Measurements from ENCODE around the gene CXorf49B. TPM values are rescaled to one million over a fixed set of nuclear protein-coding genes. Genes with fewer than 3 reads are reported as not detected.
"Not testable (repeated sequence)": the region's sequence is repeated elsewhere in the genome, so short reads cannot be mapped to it uniquely, and the experiment has no call there.

CXorf49B gene
- not detected for total RNA-seq
- long read RNA-seq: 0 reads

GRCh38 chrX:71763049-71763448 lies at the start of gene CXorf49B:
TSS of gene CXorf49B (plus strand) at chrX:71763349. CDS start at chrX:71763424, 75 bp downstream.
- ATAC-seq; intact Hi-C loops (cut with DNase I); DNase-seq: not testable (repeated sequence)

GRCh38 chrX:71714064-71714463 lies 49.1 kb upstream of the CXorf49B start:
- intact Hi-C loops (cut with DNase I); ATAC-seq; DNase-seq: not testable (repeated sequence)

GRCh38 chrX:71715551-71715950 lies 47.6 kb upstream of the CXorf49B start:
- DNase-seq; intact Hi-C loops (cut with DNase I): not testable (repeated sequence)
- peak in 1 of 2 donors; percentile 61 for ATAC-seq

GRCh38 chrX:71716323-71716722 lies 46.8 kb upstream of the CXorf49B start:
- DNase-seq; intact Hi-C loops (cut with DNase I): not testable (repeated sequence)
- ATAC-seq: peak; percentile 36 to 83

- DNase-seq; intact Hi-C loops (cut with DNase I): not testable (repeated sequence)
Measured at GRCh38 chrX:71718185-71718584, 45.0 kb upstream of the CXorf49B start, which contains the start of gene CXorf49. TSS of gene CXorf49 (minus strand) at chrX:71718285. CDS start at chrX:71718151, 134 bp downstream.

GRCh38 chrX:71719195-71719594 lies 44.0 kb upstream of the CXorf49B start:
- peak; percentile 8 for DNase-seq
- ATAC-seq: not testable (repeated sequence)

More at GRCh38 chrX:71718185-71718584, 45.0 kb upstream of the CXorf49B start, which contains the start of gene CXorf49:
- ATAC-seq: not testable (repeated sequence)

GRCh38 chrX:71720289-71720886 lies 42.8 kb upstream of the CXorf49B start:
- ATAC-seq; intact Hi-C loops (cut with DNase I); DNase-seq: not testable (repeated sequence)

More at GRCh38 chrX:71719195-71719594, 44.0 kb upstream of the CXorf49B start:
- intact Hi-C loops (cut with DNase I): not testable (repeated sequence)

GRCh38 chrX:71760688-71761281 lies 2.4 kb upstream of the CXorf49B start:
- DNase-seq; ATAC-seq; intact Hi-C loops (cut with DNase I): not testable (repeated sequence)

- DNase-seq; intact Hi-C loops (cut with DNase I): not testable (repeated sequence)
- ATAC-seq: peak; percentile 30 to 87
Measured at GRCh38 chrX:71764832-71765231, 1.7 kb downstream of the CXorf49B start.

- DNase-seq; intact Hi-C loops (cut with DNase I): not testable (repeated sequence)
- ATAC-seq: peak in 1 of 2 donors; percentile 50
Measured at GRCh38 chrX:71765613-71766012, 2.5 kb downstream of the CXorf49B start.

- ATAC-seq; intact Hi-C loops (cut with DNase I); DNase-seq: not testable (repeated sequence)
Measured at GRCh38 chrX:71767134-71767533, 4.0 kb downstream of the CXorf49B start.

GRCh38 chrX:71778322-71778721 lies 15.2 kb downstream of the CXorf49B start:
- intact Hi-C loops (cut with DNase I); ATAC-seq; DNase-seq: not testable (repeated sequence)

GRCh38 chrX:71782225-71782949 lies 19.2 kb downstream of the CXorf49B start:
- DNase-seq; intact Hi-C loops (cut with DNase I): not testable (repeated sequence)
- peak in 1 of 2 donors; percentile 19 for ATAC-seq

GRCh38 chrX:71782950-71783299 lies 19.8 kb downstream of the CXorf49B start:
- intact Hi-C loops (cut with DNase I); DNase-seq: not testable (repeated sequence)
- ATAC-seq: peak; percentile 53 to 55

GRCh38 chrX:71783569-71784347 lies 20.6 kb downstream of the CXorf49B start:
- DNase-seq; intact Hi-C loops (cut with DNase I): not testable (repeated sequence)
- ATAC-seq: peak; percentile 44 to 47

- intact Hi-C loops (cut with DNase I); DNase-seq: not testable (repeated sequence)
- peak; percentile 47 to 63 for ATAC-seq
Measured at GRCh38 chrX:71784348-71784983, 21.3 kb downstream of the CXorf49B start.

- intact Hi-C loops (cut with DNase I); ATAC-seq: not testable (repeated sequence)
Measured at GRCh38 chrX:71806450-71806849, 43.3 kb downstream of the CXorf49B start.

GRCh38 chrX:71809886-71810285 lies 46.7 kb downstream of the CXorf49B start:
- DNase-seq: no peak
- intact Hi-C loops (cut with DNase I): no loop called here
- ATAC-seq: no peak

More at GRCh38 chrX:71806450-71806849, 43.3 kb downstream of the CXorf49B start:
- not testable (repeated sequence) for DNase-seq
